Kidney glomerular epithelial cell (primary cell): ENCODE results near the gene MNX1.

Experiments used
- DNase-seq: peaks from one replicate; lab custom pipeline; 2025; lab: John Stamatoyannopoulos, UW

The MNX1 gene

GRCh38 chr7:157010588-157011332 is at the start of gene MNX1:
Gene MNX1, minus strand, starts transcription at chr7:157010663. Its CDS starts 313 bp downstream, at chr7:157010350.
- peak; percentile 28 for DNase-seq

GRCh38 chr7:157059534-157059933 is 49.1 kb upstream of the MNX1 start:
- no peak for DNase-seq

- no peak for DNase-seq
Observed at GRCh38 chr7:157058701-157059100, 48.2 kb upstream of the MNX1 start.

- DNase-seq = no peak
Observed at GRCh38 chr7:157058068-157058467, 47.6 kb upstream of the MNX1 start.

- no peak for DNase-seq
Observed at GRCh38 chr7:157056957-157057902, 46.8 kb upstream of the MNX1 start.

GRCh38 chr7:157056246-157056645 is 45.8 kb upstream of the MNX1 start:
- no peak for DNase-seq

GRCh38 chr7:157054927-157055326 is 44.5 kb upstream of the MNX1 start:
- no peak for DNase-seq

- DNase-seq = no peak
Observed at GRCh38 chr7:157053118-157053517, 42.7 kb upstream of the MNX1 start.

GRCh38 chr7:157047148-157047547 is 36.7 kb upstream of the MNX1 start:
- peak; percentile 10 for DNase-seq

GRCh38 chr7:157046681-157047080 is 36.2 kb upstream of the MNX1 start:
- DNase-seq = no peak

- DNase-seq = no peak
Observed at GRCh38 chr7:157044943-157045660, 34.6 kb upstream of the MNX1 start.

- no peak for DNase-seq
Observed at GRCh38 chr7:157044147-157044687, 33.8 kb upstream of the MNX1 start.

- no peak for DNase-seq
Observed at GRCh38 chr7:157043745-157044144, 33.3 kb upstream of the MNX1 start.

- DNase-seq = no peak
Observed at GRCh38 chr7:157041514-157042277, 31.2 kb upstream of the MNX1 start.

GRCh38 chr7:157041004-157041403 is 30.5 kb upstream of the MNX1 start:
- DNase-seq = no peak

GRCh38 chr7:157037635-157038034 is 27.2 kb upstream of the MNX1 start:
- no peak for DNase-seq

- DNase-seq = no peak
Observed at GRCh38 chr7:157037028-157037427, 26.6 kb upstream of the MNX1 start.

GRCh38 chr7:157035979-157036378 is 25.5 kb upstream of the MNX1 start:
- no peak for DNase-seq

GRCh38 chr7:157035302-157035701 is 24.8 kb upstream of the MNX1 start:
- DNase-seq = no peak

GRCh38 chr7:157033483-157034473 is 23.3 kb upstream of the MNX1 start:
- DNase-seq = no peak
